ENCODE results near the gene S100A16.

- no peak for TF ChIP-seq EZH2 (IDR thresholded peaks at IDR 0.05; ENCODE audit: borderline replicate concordance, low read length)
- TF ChIP-seq CTCF (conservative IDR thresholded peaks at IDR 0.05 in 1 of 2, IDR thresholded peaks at IDR 0.05 in 1 of 2; ENCODE audit: extremely low read depth in 1 of 2, insufficient read depth in 1 of 2, low read depth in 1 of 2, low read length in 2 of 2) = no peak
These were observed 4.8 kb downstream of the S100A16 start for GRCh38 chr1:153608089-153608682.
